Activated CD4-positive, alpha-beta T cell treated with anti-CD3 and anti-CD28 coated beads, Interleukin-2, amount 10 ng/mL, durations not matched to agents 7 days and 5 days (primary cell): ENCODE measurements around the gene GTF2F1. TPM values are rescaled to one million over a fixed set of nuclear protein-coding genes. Genes with fewer than 3 reads are reported as not detected.
"Not testable (repeated sequence)": the region's sequence is repeated elsewhere in the genome, so short reads cannot be mapped to it uniquely, and the experiment has no call there.

ENCODE experiments used
- CTCF ChIA-PET: fragments of 350-600 bp; sonication (Branson Sonifier 250); formaldehyde crosslinking; loops from one replicate; lab custom pipeline; 2021; ENCODE audit warnings: antibody characterized with exemption; lab: Charles Lee
- POLR2A ChIA-PET: fragments of 350-600 bp; sonication (Branson Sonifier 250); formaldehyde crosslinking; loops from one replicate; lab custom pipeline; 2021; ENCODE audit warnings: antibody characterized with exemption; lab: Charles Lee
- DNase-seq: peaks from one replicate; pipeline ENCODE4 v3.0.0-alpha.2; 2020
- H3K27ac Mint-ChIP-seq: one replicate; pipeline ENCODE4 v1.8.0; 2021; ENCODE audit warnings: mild to moderate bottlenecking, moderate library complexity, mixed read lengths
- H3K27me3 Mint-ChIP-seq: one replicate; pipeline ENCODE4 v1.8.0; 2021; ENCODE audit warnings: mixed read lengths
- H3K36me3 Mint-ChIP-seq: one replicate; pipeline ENCODE4 v1.8.0; 2021; ENCODE audit warnings: low read depth, mixed read lengths
- H3K4me1 Mint-ChIP-seq: one replicate; pipeline ENCODE4 v1.8.0; 2021; ENCODE audit warnings: mixed read lengths
- H3K4me3 Mint-ChIP-seq: one replicate; pipeline ENCODE4 v1.8.0; 2021; ENCODE audit warnings: mild to moderate bottlenecking, moderate library complexity, mixed read lengths
- H3K9me3 Mint-ChIP-seq: one replicate; pipeline ENCODE4 v1.8.0; 2021; ENCODE audit warnings: mixed read lengths
- total RNA-seq, 2 experiments: library from RNA; stranded (reverse); gene quantifications; one replicate each; pipeline ENCODE4 v1.2.3, GENCODE V29; 2021

Gene GTF2F1
- total RNA-seq, 2 experiments from 2014 or later, result 61.4 to 67.7 TPM

DNA sequence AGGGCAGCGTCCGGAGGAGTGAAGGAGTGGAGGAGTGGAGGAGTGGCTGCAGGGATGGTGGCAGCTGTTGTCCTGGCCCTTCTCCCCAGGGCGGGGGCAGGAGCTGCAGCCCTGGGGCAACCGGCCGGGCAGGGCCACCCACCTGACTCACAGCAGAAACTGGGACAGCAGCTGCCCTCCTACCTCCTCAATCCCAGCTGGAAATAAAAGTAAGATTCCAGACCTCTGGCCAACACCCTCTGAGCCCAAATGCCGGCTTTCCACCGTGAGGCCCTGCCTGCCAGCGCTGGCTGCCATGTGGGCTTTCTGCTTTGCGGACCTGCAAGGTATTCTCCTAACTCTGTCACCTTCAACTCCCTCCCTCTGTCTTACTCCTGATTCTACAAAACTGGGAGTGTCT is 35.0 kb downstream of the GTF2F1 start:
- POLR2A ChIA-PET, result no interaction called here
- no peaks in the 10 kb centered on the region for H3K9me3 Mint-ChIP-seq
- H3K36me3 Mint-ChIP-seq, result peaks cover 7% of the 10 kb centered on the region
- no peak for DNase-seq
- no peaks in the 10 kb centered on the region for H3K27me3 Mint-ChIP-seq
- no peak overlapping the region for H3K4me3 Mint-ChIP-seq
- H3K4me1 Mint-ChIP-seq, result peaks cover 12% of the 10 kb centered on the region
- CTCF ChIA-PET, result no interaction called here
- no peak overlapping the region for H3K27ac Mint-ChIP-seq

DNA sequence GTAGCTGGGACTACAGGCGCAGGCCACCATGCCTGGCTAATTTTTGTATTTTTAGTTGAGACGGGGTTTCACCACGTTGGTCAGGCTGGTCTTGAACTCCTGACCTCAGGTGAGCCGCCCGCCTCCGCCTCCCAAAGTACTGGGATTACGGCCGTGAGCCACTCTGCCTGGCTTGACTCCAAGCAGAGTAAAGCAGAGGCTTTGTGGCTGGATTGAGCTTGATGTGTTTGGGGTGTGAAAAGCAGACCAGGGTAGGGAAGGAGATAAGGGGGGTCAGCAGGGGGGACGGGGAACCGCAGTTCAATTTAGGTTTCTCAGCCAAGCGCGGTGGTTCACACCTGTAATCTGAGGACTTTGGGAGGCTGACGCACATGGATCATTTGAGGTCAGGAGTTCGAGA is 35.8 kb downstream of the GTF2F1 start:
- ChIA-PET POLR2A (no interaction called here), CTCF (interaction anchor here (0.6 kb wide), 1 partner anchor 1838 kb away, joined by 4 read pairs; no protein-coding TSS in a partner anchor)
- H3K4me1 Mint-ChIP-seq, result peaks cover 4% of the 10 kb centered on the region
- no peak overlapping the region for H3K27ac Mint-ChIP-seq
- H3K4me3 Mint-ChIP-seq, result no peak overlapping the region
- no peak for DNase-seq
- H3K36me3 Mint-ChIP-seq, result peaks cover 8% of the 10 kb centered on the region
- no peaks in the 10 kb centered on the region for H3K27me3 Mint-ChIP-seq
- H3K9me3 Mint-ChIP-seq, result no peaks in the 10 kb centered on the region

DNA sequence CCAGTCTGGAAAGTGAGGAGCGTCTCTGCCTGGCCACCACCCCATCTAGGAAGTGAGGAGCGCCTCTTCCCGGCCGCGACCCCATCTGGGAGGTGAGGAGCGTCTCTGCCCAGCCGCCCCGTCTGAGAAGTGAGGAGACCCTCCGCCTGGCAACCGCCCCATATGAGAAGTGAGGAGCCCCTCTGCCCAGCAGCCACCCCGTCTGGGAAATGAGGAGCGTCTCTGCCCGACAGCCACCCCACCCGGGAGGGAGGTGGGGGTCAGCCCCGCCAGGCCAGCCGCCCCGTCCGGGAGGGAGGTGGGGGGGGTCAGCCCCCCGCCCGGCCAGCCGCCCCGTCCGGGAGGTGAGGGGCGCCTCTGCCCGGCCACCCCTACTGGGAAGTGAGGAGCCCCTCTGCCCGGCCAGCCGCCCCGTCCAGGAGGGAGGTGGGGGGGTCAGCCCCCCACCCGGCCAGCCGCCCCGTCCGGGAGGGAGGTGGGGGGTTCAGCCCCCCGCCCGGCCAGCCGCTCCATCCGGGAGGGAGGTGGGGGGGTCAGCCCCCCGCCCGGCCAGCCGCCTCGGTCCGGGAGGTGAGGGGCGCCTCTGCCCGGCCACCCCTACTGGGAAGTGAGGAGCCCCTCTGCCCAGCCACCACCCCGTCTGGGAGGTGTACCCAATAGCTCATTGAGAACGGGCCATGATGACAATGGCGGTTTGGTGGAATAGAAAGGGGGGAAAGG is 37.5 kb downstream of the GTF2F1 start:
- H3K27me3 Mint-ChIP-seq, H3K4me1 Mint-ChIP-seq, H3K9me3 Mint-ChIP-seq, CTCF ChIA-PET, POLR2A ChIA-PET, DNase-seq, H3K27ac Mint-ChIP-seq, H3K4me3 Mint-ChIP-seq: not testable (repeated sequence)
- H3K36me3 Mint-ChIP-seq, result peaks cover 10% of the 10 kb centered on the region

GRCh38 chr19:6354098-6354674 is 38.8 kb downstream of the GTF2F1 start:
- DNase-seq, result no peak
- H3K27ac Mint-ChIP-seq, result no peak overlapping the region
- H3K36me3 Mint-ChIP-seq, result peaks cover 10% of the 10 kb centered on the region
- CTCF ChIA-PET, result no interaction called here
- no peaks in the 10 kb centered on the region for H3K9me3 Mint-ChIP-seq
- H3K4me1 Mint-ChIP-seq, result no peaks in the 10 kb centered on the region
- no peaks in the 10 kb centered on the region for H3K27me3 Mint-ChIP-seq
- POLR2A ChIA-PET, result no interaction called here
- H3K4me3 Mint-ChIP-seq, result no peak overlapping the region

DNA sequence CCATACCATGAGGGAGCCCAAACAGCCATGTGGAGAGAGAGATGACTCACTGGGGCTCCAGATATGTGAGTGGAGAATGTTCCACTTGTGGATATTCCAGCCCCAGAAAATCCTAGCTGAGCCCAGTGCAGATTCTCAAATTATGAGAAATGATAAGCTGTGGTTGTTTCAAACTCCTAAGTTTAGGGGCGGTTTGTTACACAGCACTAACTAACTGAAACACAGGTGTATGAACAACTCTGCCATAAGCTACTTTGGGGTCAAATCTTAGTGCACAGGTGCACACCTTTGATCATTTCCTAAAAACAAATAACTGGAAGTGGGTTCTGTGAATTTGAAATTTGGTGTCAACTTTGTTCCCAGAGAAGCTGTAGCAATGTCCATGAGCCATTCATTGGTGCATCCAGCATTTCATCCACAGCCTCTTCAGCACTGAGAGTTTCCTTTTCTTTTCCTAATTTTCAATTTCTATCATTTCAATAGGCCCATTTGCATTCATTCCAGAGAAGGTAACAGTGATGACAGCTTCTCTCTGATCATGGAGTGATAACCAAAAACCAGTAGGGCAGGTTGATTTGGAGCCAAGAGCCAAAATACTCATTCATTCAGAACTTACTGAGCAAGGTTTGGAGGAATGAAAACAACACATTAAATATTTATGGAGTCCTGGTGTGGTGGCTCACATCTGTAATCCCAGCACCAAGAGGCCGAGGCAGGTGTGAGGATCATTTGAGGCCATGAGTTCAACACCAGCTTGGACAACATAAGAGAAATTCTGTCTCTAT is 40.4 kb downstream of the GTF2F1 start:
- no peak overlapping the region for H3K4me3 Mint-ChIP-seq
- POLR2A ChIA-PET, result no interaction called here

DNA sequence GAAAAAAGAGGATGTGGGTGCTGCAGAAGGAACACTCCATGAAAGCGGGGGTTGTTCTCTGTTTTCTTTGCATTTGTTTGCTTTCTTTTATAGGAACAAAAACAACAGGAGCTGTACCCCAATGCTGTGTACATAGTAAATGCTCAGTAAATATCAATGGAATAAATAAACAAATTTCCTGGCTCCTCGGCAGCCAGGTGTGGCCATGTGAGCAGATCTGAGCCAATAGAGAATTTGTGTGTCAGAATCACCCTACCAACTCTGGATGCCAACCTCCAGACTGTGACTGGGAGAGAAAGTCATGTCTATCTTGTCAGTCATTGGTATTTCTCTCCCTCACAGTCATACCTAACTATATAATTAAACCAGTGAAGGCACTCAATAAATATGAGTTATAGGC is 42.3 kb downstream of the GTF2F1 start:
- Mint-ChIP-seq H3K4me3 (no peak overlapping the region), H3K27ac (no peak overlapping the region), H3K36me3 (peaks cover 10% of the 10 kb centered on the region), H3K4me1 (no peaks in the 10 kb centered on the region), H3K27me3 (no peaks in the 10 kb centered on the region), H3K9me3 (no peaks in the 10 kb centered on the region)
- POLR2A ChIA-PET, result no interaction called here
- CTCF ChIA-PET, result no interaction called here
- DNase-seq, result no peak

More for the DNA sequence above, 40.4 kb downstream of the GTF2F1 start:
- CTCF ChIA-PET, result interaction anchor here (0.6 kb wide), 1 partner anchor 166 kb away, joined by 3 read pairs; no protein-coding TSS in a partner anchor
- H3K27me3 Mint-ChIP-seq, result no peaks in the 10 kb centered on the region
- H3K27ac Mint-ChIP-seq, result no peak overlapping the region
- DNase-seq, result no peak
- H3K4me1 Mint-ChIP-seq, result no peaks in the 10 kb centered on the region
- H3K36me3 Mint-ChIP-seq, result peaks cover 10% of the 10 kb centered on the region
- H3K9me3 Mint-ChIP-seq, result no peaks in the 10 kb centered on the region

- CTCF ChIA-PET, result interaction anchor here (1.2 kb wide), 1 partner anchor 8 kb away, joined by 3 read pairs; no protein-coding TSS in a partner anchor
- H3K36me3 Mint-ChIP-seq, result peaks cover 10% of the 10 kb centered on the region
- H3K4me1 Mint-ChIP-seq, H3K4me3 Mint-ChIP-seq, H3K27me3 Mint-ChIP-seq, DNase-seq, POLR2A ChIA-PET, H3K27ac Mint-ChIP-seq, H3K9me3 Mint-ChIP-seq: not testable (repeated sequence)
Measured at GRCh38 chr19:6349271-6349670, 43.7 kb downstream of the GTF2F1 start.

- Mint-ChIP-seq H3K27me3 (no peaks in the 10 kb centered on the region), H3K9me3 (peaks cover 4% of the 10 kb centered on the region), H3K27ac (no peak overlapping the region), H3K4me1 (no peaks in the 10 kb centered on the region), H3K4me3 (no peak overlapping the region), H3K36me3 (peaks cover 8% of the 10 kb centered on the region)
- no peak for DNase-seq
- ChIA-PET CTCF (no interaction called here), POLR2A (no interaction called here)
Measured at GRCh38 chr19:6343462-6343861, 49.5 kb downstream of the GTF2F1 start.

- peaks cover 8% of the 10 kb centered on the region for H3K36me3 Mint-ChIP-seq
- ChIA-PET CTCF (interaction anchor here (0.6 to 0.9 kb wide), 2 partner anchors 9 to 250 kb away, joined by 3 read pairs; no protein-coding TSS in a partner anchor), POLR2A (no interaction called here)
- H3K27ac Mint-ChIP-seq, result no peak overlapping the region
- DNase-seq, result no peak
- H3K4me1 Mint-ChIP-seq, result no peaks in the 10 kb centered on the region
- H3K4me3 Mint-ChIP-seq, result no peak overlapping the region
- peaks cover 4% of the 10 kb centered on the region for H3K9me3 Mint-ChIP-seq
- no peaks in the 10 kb centered on the region for H3K27me3 Mint-ChIP-seq
Measured at GRCh38 chr19:6340493-6341201, 52.3 kb downstream of the GTF2F1 start.

GRCh38 chr19:6334490-6335285 is 58.3 kb downstream of the GTF2F1 start:
- H3K4me1 Mint-ChIP-seq, result no peaks in the 10 kb centered on the region
- peaks cover 2% of the 10 kb centered on the region for H3K36me3 Mint-ChIP-seq
- H3K27ac Mint-ChIP-seq, result no peak overlapping the region
- no peak for DNase-seq
- H3K9me3 Mint-ChIP-seq, result no peaks in the 10 kb centered on the region
- CTCF ChIA-PET, result no interaction called here
- H3K4me3 Mint-ChIP-seq, result no peak overlapping the region
- no peaks in the 10 kb centered on the region for H3K27me3 Mint-ChIP-seq
- POLR2A ChIA-PET, result no interaction called here

GRCh38 chr19:6333439-6333838 is 59.5 kb downstream of the GTF2F1 start, which contains the start of gene ACER1:
ACER1 (minus strand) TSS chr19:6333612; CDS start chr19:6333551, 61 bp downstream.
- H3K9me3 Mint-ChIP-seq, result no peaks in the 10 kb centered on the region
- POLR2A ChIA-PET, result no interaction called here
- H3K4me1 Mint-ChIP-seq, result no peaks in the 10 kb centered on the region
- H3K4me3 Mint-ChIP-seq, result no peak within 1 kb of the TSS
- H3K27ac Mint-ChIP-seq, result no peak within 1 kb of the TSS
- no peak for DNase-seq
- H3K27me3 Mint-ChIP-seq, result no peaks in the 10 kb centered on the region
- CTCF ChIA-PET, result no interaction called here
- H3K36me3 Mint-ChIP-seq, result no peaks in the 10 kb centered on the region
